Lung (tissue), 12 donors: ENCODE data around the gene MRPL54. TPM values are rescaled to one million over a fixed set of nuclear protein-coding genes. Genes with fewer than 3 reads are reported as not detected.

ENCODE experiments used
- ATAC-seq: fragments of 200-7000 bp; cut with Tn5 transposase; one replicate; pipeline ENCODE4 v1.9.1; 2020; ENCODE audit warnings: moderate number of reproducible peaks; ENCODE audit not compliant: insufficient read depth, low FRiP score
- DNase-seq, 3 donors: peaks; one replicate each; pipeline ENCODE4 v3.0.0-alpha.2; 2013 to 2017
- H3K27ac ChIP-seq, 2 donors: one replicate each; pipeline ENCODE4 v1.5.1; 2013; ENCODE audit warnings: mild to moderate bottlenecking in 2 of 2, moderate library complexity in 2 of 2, control low read depth in 1 of 2, inconsistent platforms in 1 of 2, low read depth in 1 of 2, low read length in 1 of 2
- H3K27me3 ChIP-seq, 3 donors: one replicate each; pipeline ENCODE4 v1.5.1; 2013; ENCODE audit warnings: low read length in 2 of 3; ENCODE audit not compliant: control insufficient read depth in 3 of 3, insufficient read depth in 3 of 3
- H3K36me3 ChIP-seq, 4 donors: one replicate each; pipeline ENCODE4 v1.5.1; 2013; ENCODE audit warnings: low read length in 4 of 4, mild to moderate bottlenecking in 1 of 4, moderate library complexity in 1 of 4; ENCODE audit not compliant: control insufficient read depth in 4 of 4, insufficient read depth in 4 of 4
- H3K4me1 ChIP-seq, 5 donors: one replicate each; pipeline ENCODE4 v1.5.1; 2013; ENCODE audit warnings: low read length in 5 of 5, mild to moderate bottlenecking in 2 of 5, moderate library complexity in 1 of 5; ENCODE audit not compliant: control insufficient read depth in 5 of 5, insufficient read depth in 5 of 5
- H3K4me3 ChIP-seq: one replicate; pipeline ENCODE4 v1.5.1; 2013; ENCODE audit warnings: mild to moderate bottlenecking, control low read depth, moderate library complexity
- H3K9ac ChIP-seq, 2 donors: one replicate each; pipeline ENCODE4 v1.5.1; 2013; ENCODE audit warnings: low read length in 2 of 2, control low read depth in 1 of 2; ENCODE audit not compliant: insufficient read depth in 1 of 2
- H3K9me3 ChIP-seq, 4 donors: one replicate each; pipeline ENCODE4 v1.5.1; 2013; ENCODE audit warnings: low read length in 3 of 4, mild to moderate bottlenecking in 1 of 4, moderate library complexity in 1 of 4; ENCODE audit not compliant: control insufficient read depth in 4 of 4, insufficient read depth in 3 of 4
- CTCF ChIP-seq: IDR thresholded peaks from 2 replicates; pipeline ENCODE4 v1.5.1; 2012; ENCODE audit warnings: mild to moderate bottlenecking; ENCODE audit errors: control extremely low read depth, extremely low read depth
- WGBS, 2 donors: extraction: QIAGEN DNeasy Blood & Tissue Kit; methylation state at CpG; one replicate each; pipeline ENCODE4 v1.1.7; 2013; 5-methylcytosine and 5-hydroxymethylcytosine counted together
- polyA plus RNA-seq, 2 donors: library from polyadenylated mRNA; stranded (reverse); fragments of 200-250 nt; gene quantifications; one replicate each; pipeline ENCODE4 v1.2.1, GENCODE V29; 2013
- total RNA-seq, 2 donors: library from RNA; depleted of rRNA in 1 of 2; stranded (reverse); fragments of >200 nt in 1 of 2; gene quantifications; one replicate each; pipeline ENCODE4 v1.2.1, GENCODE V29; 2014 to 2021
- donor health status: control.
- donor health status: control.
- donor health status: Bipolar disorder and iron deficiency.
- donor health status: healthy.
- donor health status: DM: yes; HTN: yes; CAD: no.

The MRPL54 gene
- total and polyA plus RNA-seq, 4 donors: 28.9 to 137 (median 63.8) TPM

GRCh38 chr19:3778899-3779723 is 16.6 kb downstream of the MRPL54 start:
- Histone ChIP-seq H3K9me3 (peaks cover 0 to 24% (median 13%) of the 10 kb centered on the region in 4 donors), H3K36me3 (no peaks in the 10 kb centered on the region), H3K9ac (no peak overlapping the region), H3K27me3 (peaks cover 0 to under 1% (median 0%) of the 10 kb centered on the region in 3 donors), H3K27ac (no peak overlapping the region), H3K4me3 (no peak overlapping the region), H3K4me1 (no peaks in the 10 kb centered on the region)
- 74 to 84% methylated on average over 41 to 44 of the region's 44 CpGs for WGBS, 2 donors
- no peak for TF ChIP-seq CTCF
- ATAC-seq: no peak
- DNase-seq: no peak

- Histone ChIP-seq H3K27me3 (peaks cover 0 to 16% (median 3%) of the 10 kb centered on the region in 3 donors), H3K9me3 (peaks cover 0 to 24% (median 13%) of the 10 kb centered on the region in 4 donors), H3K4me1 (no peaks in the 10 kb centered on the region), H3K9ac (no peak overlapping the region), H3K4me3 (no peak overlapping the region), H3K27ac (no peak overlapping the region), H3K36me3 (no peaks in the 10 kb centered on the region)
- ATAC-seq (no peak), DNase-seq (no peak)
- TF ChIP-seq CTCF: no peak
- 88 to 94% methylated on average over 9 of the region's 9 CpGs for WGBS, 2 donors
Measured at GRCh38 chr19:3780786-3781304, 18.4 kb downstream of the MRPL54 start.

GRCh38 chr19:3781603-3782002 is 19.1 kb downstream of the MRPL54 start:
- Histone ChIP-seq H3K27ac (no peak overlapping the region), H3K4me3 (no peak overlapping the region), H3K27me3 (peaks cover 0 to 16% (median 5%) of the 10 kb centered on the region in 3 donors), H3K36me3 (no peaks in the 10 kb centered on the region), H3K9me3 (peaks cover 0 to 24% (median 13%) of the 10 kb centered on the region in 4 donors), H3K9ac (no peak overlapping the region), H3K4me1 (no peaks in the 10 kb centered on the region)
- ATAC-seq: no peak
- DNase-seq: no peak
- TF ChIP-seq CTCF: no peak
- WGBS, 2 donors: 96 to 97% methylated on average over 2 of the region's 2 CpGs
